HG03280 (cell line): ENCODE data around the gene PPP4R3A.
"Not testable (repeated sequence)": the region's sequence is repeated elsewhere in the genome, so short reads cannot be mapped to it uniquely, and the experiment has no call there.

Experiments
- ATAC-seq: cut with Tn5 transposase; IDR thresholded peaks from one replicate; pipeline ENCODE4 v1.9.1; 2021; ENCODE audit warnings: mild to moderate bottlenecking, moderate library complexity; ENCODE audit not compliant: unreplicated experiment

The PPP4R3A gene

DNA sequence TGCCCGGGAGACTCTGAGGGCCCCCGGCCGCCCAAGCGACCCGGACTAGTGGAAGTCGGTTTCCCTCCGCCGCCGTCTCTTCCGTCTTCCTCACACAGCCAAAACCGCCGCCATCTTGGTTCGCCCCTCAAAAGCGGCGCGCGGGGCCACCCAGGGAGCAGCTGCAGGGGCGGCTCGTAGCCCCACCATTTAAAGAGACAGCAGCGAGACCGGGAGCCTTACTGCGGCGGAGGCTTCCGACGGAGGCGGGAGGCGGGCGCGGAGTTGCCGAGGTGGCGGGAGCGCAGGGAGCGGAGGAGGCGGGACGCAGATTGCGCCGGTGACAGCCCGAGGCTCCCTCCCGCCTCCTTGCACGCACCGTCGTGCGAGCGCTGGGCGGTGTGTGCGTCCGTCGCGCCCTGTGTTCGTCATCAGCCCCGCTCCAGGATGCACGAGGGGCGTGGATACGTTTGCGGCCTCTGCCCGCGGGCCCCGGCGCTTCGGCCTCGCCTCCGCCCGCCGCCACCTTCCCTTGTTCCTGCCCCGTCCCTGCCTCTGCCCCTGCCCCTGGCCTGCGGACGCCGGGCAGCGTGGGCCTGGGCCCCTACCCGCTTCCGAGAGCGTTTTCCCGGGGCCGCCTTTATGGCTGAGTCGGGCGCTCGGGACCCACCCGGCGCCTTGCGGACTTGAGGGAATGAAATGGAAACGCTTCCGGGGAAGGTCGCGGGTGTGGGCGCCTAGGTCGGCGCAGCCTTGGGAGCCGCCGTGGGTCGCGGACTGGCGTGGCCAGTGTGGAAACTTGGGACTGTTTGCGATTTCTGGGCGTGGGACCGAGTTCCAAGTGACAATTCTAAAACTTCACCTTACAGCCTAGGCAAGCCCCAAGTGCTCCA is at the start of gene PPP4R3A:
TSS of gene PPP4R3A (minus strand) at position 140 of the 872 bp plus-strand sequence. CDS start 663 bp downstream, outside the sequence.
- peak; percentile 80 for ATAC-seq

DNA sequence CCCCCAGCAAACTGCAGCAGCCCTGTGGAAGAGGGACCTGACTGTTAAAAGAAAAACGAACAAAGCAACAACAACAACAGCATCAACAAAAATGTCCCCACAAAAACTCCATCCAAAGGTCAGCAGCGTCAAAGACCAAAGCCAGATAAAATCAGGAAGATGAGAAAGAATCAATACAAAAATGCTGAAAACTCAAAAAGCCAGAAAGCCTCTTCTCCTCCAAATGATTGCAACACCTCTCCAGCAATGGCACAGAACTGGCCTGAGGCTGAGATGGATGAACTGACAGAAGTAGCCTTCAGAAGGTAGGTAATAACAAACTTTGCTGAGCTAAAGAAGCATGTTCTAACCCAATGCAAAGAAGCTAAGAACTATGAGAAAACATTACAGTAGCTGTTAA is 45.4 kb upstream of the PPP4R3A start:
- no peak for ATAC-seq

DNA sequence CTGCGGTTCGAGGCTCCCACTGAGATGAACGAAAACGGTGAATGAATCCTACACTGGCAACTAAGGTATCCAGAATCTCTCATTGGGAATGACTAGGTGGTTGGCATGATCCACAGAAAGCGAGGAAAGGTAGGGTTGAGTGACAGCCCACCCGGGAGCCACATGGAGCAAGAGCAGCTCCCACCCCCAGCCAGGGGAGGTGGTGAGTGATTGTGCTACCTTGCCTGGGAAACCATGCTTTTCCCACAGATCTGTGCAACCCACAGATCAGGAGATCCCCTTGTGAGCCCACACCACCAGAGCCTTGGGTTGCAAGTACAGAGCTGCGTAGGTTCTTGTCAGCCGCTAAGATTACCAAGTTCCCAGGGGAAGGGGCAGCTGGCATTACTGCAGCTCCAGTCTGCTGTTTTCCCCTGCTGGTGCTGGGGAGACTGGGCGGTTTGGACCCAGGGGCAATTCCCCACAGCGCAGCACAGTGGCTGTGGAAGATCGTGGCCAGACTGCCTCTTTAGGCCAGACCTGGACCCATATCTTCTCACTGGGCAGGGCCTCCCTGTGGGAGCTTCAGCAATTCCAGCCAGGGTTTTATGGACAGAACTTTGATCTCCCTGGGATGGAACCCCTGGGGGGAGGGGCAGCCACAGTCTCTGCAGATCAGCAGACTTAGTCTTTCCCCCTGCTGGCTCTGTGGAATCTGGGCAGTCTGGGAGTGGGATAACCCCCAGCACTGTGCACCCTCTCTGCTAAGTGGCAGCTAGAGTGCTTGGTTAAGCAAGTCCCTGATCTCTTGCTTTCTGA is 44.6 kb upstream of the PPP4R3A start:
- ATAC-seq, result no peak

DNA sequence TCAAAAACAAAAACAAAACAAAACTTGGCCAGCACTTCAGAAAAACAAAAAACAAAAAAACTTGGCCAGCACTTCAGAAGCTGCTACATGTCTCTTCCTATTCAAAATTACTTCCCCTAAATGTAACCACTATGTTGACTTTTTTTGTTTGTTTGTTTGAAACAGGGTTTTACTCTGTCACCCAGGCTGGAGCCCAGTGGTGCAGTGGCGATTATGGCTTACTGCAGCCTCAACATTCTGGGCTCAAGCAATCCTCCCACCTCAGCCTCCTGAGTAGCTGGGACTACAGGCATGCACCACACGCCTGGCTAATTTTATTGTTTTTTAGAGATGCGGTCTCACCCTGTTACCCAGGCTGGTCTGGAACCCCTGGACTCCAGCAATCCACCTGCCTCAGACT is 38.0 kb upstream of the PPP4R3A start:
- ATAC-seq, result no peak

DNA sequence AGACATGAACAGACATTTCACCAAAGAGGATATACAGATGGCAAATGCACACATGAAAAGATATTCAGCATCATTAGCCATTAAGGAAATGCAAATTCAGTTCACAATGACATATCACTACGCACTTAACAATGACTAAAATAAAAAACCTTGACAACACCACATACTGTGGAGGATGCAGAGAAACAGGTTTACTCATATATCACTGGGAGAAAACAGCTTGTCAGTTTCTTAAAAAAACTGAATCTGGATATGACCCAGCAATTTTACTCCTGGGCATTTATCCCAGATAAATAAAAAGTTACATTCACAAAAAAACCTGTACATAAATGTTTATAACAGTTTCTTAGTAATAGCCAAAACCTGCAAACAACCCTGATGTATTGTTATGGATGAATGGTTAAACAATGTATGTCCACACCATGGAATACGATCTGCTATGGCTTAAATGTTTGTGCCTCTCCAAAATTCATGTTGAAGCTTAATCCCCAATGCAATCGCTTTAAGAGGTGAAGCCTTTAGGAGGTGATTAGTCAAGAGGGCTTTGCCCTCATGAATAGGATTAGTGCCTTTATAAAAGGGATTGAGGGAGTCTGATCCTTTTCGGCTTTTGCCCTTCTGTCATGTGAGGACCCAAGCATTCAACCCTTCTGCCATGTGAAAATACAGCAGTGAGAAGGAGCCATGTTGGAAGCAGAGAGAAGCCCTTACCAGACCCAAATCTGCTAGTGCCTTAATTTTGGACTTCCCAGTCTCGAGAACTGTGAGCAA is 36.0 kb upstream of the PPP4R3A start:
- no peak for ATAC-seq

DNA sequence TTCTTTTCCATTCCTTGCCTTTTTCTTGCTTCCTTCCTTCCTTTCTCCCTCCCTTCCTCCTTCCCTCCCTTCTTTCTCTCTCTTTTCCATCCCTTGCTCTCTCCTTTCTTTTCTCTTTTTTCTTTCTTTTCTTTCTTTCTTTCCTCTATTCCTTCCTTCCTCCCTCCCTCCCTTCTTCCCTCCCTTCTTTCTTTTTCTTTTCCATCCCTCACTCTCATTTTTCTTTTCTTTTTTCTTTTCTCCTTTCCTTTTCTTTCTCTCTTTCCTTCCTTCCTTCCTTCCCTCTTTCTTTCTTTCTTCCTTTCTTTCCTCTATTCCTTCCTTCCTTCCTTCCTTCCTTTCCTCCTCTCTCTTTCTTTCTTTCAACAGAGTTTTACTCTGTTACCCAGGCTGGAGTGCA is 35.1 kb upstream of the PPP4R3A start:
- ATAC-seq, result no peak

DNA sequence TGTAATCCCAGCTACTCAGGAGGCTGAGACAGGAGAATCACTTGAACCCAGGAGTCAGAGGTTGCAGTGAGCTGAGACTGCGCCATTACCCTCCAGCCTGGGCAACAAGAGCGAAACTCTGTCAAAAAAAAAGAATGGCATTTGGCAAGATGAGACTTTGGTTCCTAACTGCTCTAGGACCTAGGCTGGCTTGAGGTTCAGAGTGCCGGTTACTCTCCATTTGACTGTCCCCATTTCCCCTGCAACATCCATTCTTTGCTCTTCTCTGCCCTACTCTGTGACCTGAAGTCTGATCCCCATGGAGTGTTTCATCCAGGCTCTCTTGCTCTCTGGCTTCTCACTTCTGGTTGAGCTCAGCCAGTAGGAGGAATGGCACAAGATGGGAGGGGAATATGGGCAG is 26.2 kb upstream of the PPP4R3A start:
- ATAC-seq, result no peak

DNA sequence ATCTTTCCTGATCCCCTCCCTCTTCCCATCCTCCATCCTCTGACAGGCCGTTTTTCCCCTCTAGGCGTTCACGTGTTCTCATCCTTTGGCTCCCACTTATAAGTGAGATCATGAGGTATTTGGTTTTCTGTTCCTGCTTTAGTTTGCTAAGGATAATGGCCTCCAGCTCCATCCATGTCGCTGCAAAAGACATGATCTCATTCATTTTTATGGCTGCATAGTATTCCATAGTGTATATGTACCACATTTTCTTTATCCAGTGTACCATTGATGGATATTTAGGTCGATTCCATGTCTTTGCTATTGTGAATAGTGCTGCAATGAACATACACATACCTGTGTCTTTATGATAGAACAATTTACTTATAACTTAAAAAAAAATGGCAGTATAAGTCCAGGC is 23.9 kb upstream of the PPP4R3A start:
- ATAC-seq, result not testable (repeated sequence)

DNA sequence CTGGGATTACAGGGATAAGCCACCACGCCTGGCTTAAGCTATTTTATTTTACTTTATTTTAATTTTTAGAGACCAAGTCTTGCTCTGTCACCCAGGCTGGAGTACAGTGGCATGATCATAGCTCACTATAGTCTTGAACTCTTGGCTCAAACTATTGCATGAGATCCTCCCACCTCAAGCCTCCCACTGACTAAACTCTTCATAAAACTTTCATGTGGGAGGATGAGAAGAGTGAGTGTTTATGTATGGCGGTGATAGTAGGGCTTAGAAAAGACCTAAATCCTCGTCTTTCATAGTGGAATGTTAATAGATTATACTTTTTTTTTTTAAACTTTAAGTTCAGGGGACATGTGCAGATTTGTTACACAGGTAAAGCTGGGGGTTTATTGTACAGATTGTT is 23.5 kb upstream of the PPP4R3A start:
- ATAC-seq, result no peak

DNA sequence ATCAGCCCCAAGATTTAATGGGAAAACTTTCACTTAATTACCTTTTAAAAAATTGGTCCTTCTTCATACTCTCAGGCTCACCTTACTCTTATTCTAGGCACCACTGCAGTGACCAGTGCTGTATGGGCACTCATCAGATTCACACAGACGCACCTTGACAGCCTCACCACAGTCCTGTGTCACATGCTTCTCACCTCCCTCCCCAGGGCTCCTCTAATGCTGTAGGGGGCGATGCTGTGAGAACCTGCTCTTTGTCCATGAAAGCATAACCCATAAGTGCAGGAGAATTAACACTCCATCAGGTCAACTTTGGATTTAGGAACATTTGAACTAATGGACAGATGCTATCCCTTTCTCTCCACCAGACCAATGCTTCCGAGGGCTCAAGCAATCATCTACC is 13.9 kb upstream of the PPP4R3A start:
- ATAC-seq, result no peak

DNA sequence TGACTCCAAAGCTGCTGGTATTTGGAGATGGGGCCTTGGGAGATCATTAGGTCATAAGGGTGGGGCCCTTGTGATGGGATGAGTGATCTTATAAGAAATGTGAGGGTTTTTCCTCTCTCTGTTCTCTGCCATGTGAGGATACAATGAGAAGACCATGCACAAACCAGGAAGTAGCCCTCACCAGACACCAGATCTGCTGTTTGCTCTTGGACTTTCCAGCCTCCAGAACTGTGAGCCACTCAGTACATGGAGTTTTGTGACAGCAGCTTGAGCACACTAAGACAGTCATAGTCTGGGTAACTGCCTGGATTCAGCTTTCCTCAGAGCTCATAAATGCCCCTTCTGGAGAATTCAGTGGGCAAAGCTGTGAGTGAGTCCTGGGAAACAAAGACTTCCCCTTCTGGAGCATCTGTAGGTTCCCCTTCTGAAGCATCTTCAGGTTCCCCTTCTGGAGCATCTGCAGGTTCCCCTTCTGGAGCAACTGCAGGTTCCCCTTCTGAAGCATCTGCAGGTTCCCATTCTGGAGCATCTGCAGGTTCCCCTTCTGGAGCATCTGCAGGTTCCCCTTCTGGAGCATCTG is 11.0 kb upstream of the PPP4R3A start:
- no peak for ATAC-seq

DNA sequence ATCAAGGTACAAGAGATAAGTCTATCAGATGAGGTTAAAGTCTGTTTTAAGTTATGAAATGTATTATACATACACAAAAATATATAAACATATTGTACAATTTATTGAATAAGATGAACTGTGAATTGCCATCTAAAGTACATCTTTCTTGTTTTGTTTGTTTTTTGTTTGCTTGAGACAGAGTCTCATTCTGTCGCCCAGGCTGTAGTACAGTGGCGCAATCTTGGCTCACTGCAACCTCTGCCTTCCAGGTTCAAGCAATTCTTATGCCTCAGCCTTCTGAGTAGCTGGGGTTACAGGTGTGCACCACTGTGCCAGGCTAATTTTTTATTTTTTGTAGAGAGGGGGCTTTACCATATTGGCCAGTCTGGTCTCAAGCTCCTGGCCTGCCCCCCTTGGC is 10.0 kb upstream of the PPP4R3A start:
- ATAC-seq, result no peak

DNA sequence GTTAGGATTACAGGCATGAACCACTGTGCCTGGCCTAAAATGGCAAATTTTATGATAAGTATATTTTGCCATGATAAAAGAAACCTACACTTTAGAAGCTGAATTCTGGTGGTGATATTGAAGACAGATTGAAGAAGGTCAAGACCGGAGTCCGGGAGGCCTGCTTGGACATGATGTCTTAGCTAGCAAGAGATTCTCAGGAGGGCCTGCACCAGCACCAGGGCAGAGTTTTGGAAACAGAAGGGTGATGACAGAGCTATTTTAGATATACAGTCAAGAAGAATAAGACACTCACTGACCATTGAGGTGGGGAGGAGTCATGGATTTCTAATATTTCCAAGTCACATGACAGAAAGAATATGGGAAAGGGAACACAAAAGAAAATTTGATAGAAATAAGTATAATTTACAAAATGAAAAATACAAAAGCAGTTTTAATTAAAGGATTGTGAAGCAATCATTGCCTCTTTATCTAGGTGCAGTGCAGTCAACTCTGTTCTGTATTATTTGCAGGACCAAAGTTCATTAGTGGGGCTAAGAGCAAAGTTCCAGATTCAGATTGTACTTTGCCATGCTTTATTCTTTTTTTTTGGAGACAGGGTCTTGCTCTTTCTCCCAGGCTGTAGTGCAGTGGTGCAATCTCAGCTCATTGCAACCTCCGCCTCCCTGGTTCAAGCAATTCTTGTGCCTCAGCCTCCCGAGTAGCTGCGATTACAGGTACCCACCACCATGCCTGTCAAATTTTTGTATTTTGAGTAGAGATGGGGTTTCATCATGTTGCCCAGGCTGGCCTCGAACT is 9.3 kb upstream of the PPP4R3A start:
- ATAC-seq, result no peak

DNA sequence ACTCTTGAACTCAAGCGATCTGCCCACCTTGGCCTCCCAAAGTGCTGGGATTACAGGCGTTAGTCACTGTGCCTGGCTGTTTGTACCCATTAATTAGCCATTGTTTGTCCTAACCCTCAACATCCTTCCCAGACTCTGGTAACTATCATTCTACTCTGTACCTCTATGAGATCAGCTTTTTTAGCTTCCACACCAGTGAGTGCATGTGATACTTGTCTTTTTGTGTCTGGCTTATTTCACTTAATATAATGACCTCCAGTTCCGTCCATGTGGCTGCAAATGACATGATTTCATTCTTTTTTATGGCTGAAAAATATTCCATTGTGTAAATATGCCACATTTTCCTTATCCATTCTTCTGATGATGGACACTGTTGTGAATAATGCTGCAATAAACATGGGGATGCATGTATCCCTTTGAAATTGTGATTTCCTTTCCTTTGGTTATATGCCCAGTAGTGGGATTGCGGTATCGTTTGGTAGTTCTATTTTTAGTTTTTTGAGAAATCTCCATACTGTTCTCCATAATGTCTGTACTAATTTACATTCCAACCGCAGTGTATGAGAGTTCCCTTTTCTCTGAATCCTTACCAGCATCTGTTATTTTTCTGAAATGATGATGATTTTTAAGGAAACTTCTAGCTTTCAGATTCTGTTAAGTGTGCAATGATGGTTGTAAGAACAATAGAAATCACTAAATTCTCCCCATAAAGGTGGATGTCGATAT is 6.7 kb upstream of the PPP4R3A start:
- ATAC-seq, result no peak

DNA sequence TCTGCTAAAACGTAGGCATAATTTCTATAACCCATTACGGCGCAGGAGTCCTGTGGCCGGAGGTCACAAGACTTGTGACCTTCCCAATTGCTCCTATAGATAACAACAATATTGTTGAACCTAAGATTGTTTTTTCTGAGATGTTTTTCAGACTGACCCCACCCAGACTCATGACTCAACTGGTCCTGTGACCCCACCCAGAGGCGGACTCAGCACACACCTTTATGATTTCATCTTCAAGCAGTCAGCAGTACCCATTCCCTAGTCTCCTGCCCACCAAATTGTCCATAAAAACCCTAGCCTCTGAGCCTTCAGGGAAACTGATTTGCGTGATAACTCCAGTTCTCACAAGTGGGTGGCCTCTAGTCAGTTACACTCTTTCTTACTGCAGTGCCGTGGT is 5.9 kb upstream of the PPP4R3A start:
- ATAC-seq, result no peak

DNA sequence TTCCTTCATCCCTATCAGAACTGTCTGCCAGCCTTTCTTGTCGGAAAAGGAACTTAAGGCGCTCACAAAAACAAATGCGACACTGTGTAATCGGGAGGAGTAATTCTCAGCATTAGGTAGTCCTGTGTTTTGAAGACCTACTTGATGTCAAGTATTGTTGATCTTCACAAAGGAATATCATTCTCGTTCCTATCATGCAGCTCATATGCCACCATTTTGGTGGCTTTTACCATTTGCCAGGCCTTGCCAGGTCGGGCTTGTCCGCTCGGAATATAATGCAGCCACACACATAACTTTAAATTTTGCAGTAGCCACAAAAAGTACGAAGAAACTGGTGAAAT is 903 bp upstream of the PPP4R3A start:
- no peak for ATAC-seq

DNA sequence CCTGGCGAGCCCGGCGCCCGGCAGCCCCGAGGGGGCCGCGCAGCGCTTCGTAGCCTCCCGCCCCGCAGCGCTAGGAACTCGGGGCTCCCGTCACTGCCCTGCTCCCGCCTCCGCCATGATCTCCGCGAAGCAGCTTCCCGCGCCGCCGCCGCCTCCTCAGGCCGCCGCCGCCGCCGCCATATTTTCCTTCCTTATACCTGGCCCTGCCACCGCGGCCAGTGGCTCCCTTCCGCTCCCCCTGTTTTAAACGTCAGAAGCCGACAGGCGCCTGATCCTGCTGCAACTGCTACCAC is 286 bp downstream of the PPP4R3A start:
- peak; percentile 30 for ATAC-seq

DNA sequence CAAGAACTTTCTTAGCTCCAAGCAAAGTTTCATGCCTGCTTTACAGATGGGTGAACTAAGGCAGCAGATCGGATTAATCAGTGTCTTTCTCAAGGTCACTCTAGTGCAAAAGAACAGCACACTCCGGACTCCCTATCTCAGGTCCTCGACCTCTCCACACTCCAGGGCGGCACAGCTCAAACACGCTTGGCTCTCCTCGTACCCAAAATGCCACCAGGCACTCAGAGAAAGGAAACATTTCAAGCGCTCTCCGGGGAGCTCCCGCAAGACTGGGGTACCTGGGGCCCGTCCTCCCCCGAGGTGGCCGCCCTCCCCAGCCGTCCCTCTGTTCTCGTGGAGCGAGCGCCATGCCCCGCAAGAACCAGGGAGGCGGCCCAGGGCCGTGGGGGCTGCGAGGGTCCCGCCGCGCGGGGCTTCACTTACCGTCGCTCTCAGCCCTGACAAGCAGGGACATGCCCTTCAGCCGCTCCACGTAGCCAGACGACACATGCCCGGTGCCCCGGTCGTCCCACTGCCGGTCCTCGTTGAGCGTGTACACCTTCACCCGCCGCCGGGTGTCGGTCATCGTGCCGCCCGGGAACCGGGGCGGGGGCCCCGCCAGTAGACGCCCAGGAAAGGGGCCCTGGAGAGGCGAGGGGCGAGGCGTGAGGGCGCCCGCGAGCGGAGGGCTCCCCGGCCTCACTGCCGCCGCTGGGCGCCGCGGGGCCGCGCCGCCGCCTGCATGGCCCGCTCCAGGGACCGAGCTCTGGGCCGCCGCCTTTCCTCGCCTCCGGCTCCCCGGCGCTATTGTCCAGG is 830 bp downstream of the PPP4R3A start:
- ATAC-seq, result peak; percentile 7

DNA sequence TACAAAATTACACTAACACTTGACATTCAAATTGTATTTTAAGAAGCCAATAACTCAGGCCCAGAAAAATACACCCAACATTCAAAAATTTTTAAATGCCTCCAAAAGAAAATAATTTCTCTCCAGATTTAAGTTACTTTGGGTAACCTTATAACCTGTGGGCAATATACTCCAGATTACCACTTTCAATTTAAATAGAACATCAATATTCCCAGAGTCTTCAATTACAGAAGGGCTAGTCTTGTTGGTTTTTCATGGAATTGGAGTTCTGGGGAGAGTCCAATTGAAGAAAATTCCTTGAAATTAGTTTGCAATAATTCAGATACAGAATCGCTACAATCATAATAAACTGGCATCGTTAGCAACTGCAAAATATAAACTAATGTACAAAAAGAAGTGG is 2.0 kb downstream of the PPP4R3A start:
- ATAC-seq, result no peak
